Stomach (tissue), 9 donors: ENCODE data around the gene SYCP2L. TPM values are rescaled to one million over a fixed set of nuclear protein-coding genes. Genes with fewer than 3 reads are reported as not detected.
"Not testable (repeated sequence)": the region's sequence is repeated elsewhere in the genome, so short reads cannot be mapped to it uniquely, and the experiment has no call there.

Experiments used
- DNase-seq, 2 donors: peaks; one replicate each; pipeline versions ENCODE4 v3.0.0 to v3.0.0-alpha.2; 2013 to 2019
- H3K27ac ChIP-seq, 5 donors: fragments of 200-600 bp in 4 of 5; sonication (generic) in 4 of 5; one replicate each; pipeline ENCODE4 v1.5.1; 2013 to 2019; ENCODE audit warnings: mild to moderate bottlenecking in 1 of 5, moderate library complexity in 1 of 5
- H3K27me3 ChIP-seq, 3 donors: fragments of 200-600 bp; sonication (generic); one replicate each; pipeline ENCODE4 v1.5.1; 2017 to 2019; ENCODE audit warnings: mixed run types in 1 of 3
- H3K36me3 ChIP-seq, 4 donors: fragments of 200-600 bp; sonication (generic); 1 replicate in 3 of 4; 2 replicates in 1 of 4; pipeline ENCODE4 v1.5.1; 2016 to 2019
- H3K4me1 ChIP-seq, 4 donors: fragments of 200-600 bp; sonication (generic); one replicate each; pipeline ENCODE4 v1.5.1; 2016 to 2019
- H3K4me3 ChIP-seq, 4 donors: fragments of 200-600 bp; sonication (generic) in 3 of 4; one replicate each; pipeline ENCODE4 v1.5.1; 2016 to 2019; ENCODE audit warnings: mild to moderate bottlenecking in 1 of 4
- H3K9me3 ChIP-seq, 4 donors: fragments of 200-600 bp; sonication (generic); one replicate each; pipeline ENCODE4 v1.5.1; 2016 to 2019
- EP300 ChIP-seq: sonication (generic); formaldehyde crosslinking; IDR thresholded peaks from one replicate; pipeline ENCODE4 v1.6.1; 2017; ENCODE audit warnings: antibody characterized with exemption
- POLR2A ChIP-seq, 4 donors: fragments of 450-650 bp; IDR thresholded peaks; one replicate each; pipeline ENCODE4 v1.6.1; 2016; ENCODE audit warnings: antibody characterized with exemption in 4 of 4, control low read depth in 2 of 4, mild to moderate bottlenecking in 1 of 4, moderate library complexity in 1 of 4
- POLR2AphosphoS5 ChIP-seq, 3 donors: sonication (generic); formaldehyde crosslinking; IDR thresholded peaks; one replicate each; pipeline ENCODE4 v1.6.1; 2016; ENCODE audit warnings: antibody characterized with exemption in 3 of 3
- whole genome bisulfite sequencing, 5 donors: extraction: QIAGEN DNeasy Blood & Tissue Kit in 3 of 5; methylation state at CpG; one replicate each; pipeline versions ENCODE4 v1.1.5 to v1.1.7; 2013 to 2018; 5-methylcytosine and 5-hydroxymethylcytosine counted together
- intact Hi-C: fragments of 100-400 bp; cut with DNase I; formaldehyde crosslinking; loops from one replicate; pipeline ENCODE4 v1.15.1; 2023; ENCODE audit warnings: low total_unique reads
- polyA plus RNA-seq, 3 donors: library from polyadenylated mRNA; stranded (reverse); fragments of 200-250 nt; gene quantifications; one replicate each; pipeline ENCODE4 v1.2.3, GENCODE V29; 2013
- total RNA-seq, 5 donors: library from RNA; depleted of rRNA; stranded (reverse); fragments of >200 nt; gene quantifications; one replicate each; pipeline versions ENCODE4 v1.1.0 to v1.2.3, GENCODE V29; 2014 to 2016
- TF ChIP-seq, protein P1 (sequence below), 7 experiments: fragments of 450-650 bp in 4 of 7; fragments of 200-600 bp in 3 of 7; sonication (generic) in 3 of 7; IDR thresholded peaks; one replicate each; pipeline ENCODE4 v1.5.1; 2016 to 2019; ENCODE audit warnings: antibody characterized with exemption in 7 of 7, control low read depth in 2 of 7, mild to moderate bottlenecking in 1 of 7
- donor health status: healthy with polysubstance abuse.
- donor health status: Bipolar disorder and iron deficiency.
- donor health status: healthy.

The SYCP2L gene
- total and polyA plus RNA-seq, 8 donors: 0.15 to 2.6 (median 0.58) TPM; not detected in 5

DNA sequence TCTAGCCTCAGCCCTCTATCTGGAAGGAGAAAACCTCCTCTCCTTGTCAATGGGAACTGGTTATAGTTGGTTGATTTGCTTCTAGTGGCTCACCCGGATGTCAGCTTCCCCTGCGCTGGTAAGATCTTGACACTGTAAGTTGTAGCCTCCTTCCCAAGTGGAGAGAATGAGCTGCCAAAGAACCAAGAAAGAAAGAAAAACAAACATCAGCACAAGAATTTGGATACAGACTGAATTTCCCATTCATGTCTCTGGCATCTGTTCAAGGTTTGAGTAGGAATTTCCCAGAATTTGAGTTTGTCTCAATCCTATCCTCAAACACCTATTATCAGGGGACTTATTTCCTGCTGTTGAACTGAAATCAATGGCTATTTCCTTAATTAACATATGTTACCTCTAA is 113.1 kb downstream of the SYCP2L start:
- peak in 1 of 2 donors; percentile 25 for DNase-seq
- Histone ChIP-seq H3K36me3 (no peaks in the 10 kb centered on the region), H3K4me3 (no peak overlapping the region), H3K27ac (no peak overlapping the region), H3K27me3 (no peaks in the 10 kb centered on the region), H3K4me1 (no peaks in the 10 kb centered on the region), H3K9me3 (no peaks in the 10 kb centered on the region)
- intact Hi-C loops: no loop called here
- TF ChIP-seq, protein P1, sequence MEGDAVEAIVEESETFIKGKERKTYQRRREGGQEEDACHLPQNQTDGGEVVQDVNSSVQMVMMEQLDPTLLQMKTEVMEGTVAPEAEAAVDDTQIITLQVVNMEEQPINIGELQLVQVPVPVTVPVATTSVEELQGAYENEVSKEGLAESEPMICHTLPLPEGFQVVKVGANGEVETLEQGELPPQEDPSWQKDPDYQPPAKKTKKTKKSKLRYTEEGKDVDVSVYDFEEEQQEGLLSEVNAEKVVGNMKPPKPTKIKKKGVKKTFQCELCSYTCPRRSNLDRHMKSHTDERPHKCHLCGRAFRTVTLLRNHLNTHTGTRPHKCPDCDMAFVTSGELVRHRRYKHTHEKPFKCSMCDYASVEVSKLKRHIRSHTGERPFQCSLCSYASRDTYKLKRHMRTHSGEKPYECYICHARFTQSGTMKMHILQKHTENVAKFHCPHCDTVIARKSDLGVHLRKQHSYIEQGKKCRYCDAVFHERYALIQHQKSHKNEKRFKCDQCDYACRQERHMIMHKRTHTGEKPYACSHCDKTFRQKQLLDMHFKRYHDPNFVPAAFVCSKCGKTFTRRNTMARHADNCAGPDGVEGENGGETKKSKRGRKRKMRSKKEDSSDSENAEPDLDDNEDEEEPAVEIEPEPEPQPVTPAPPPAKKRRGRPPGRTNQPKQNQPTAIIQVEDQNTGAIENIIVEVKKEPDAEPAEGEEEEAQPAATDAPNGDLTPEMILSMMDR (IDR thresholded peaks at IDR 0.05): no peak
- TF ChIP-seq POLR2AphosphoS5 (IDR thresholded peaks at IDR 0.05) (no peak), POLR2A (IDR thresholded peaks at IDR 0.05) (no peak), EP300 (no peak)
- 45 to 62% (median 53%) methylated on average over 2 of the region's 2 CpGs for WGBS, 5 donors

DNA sequence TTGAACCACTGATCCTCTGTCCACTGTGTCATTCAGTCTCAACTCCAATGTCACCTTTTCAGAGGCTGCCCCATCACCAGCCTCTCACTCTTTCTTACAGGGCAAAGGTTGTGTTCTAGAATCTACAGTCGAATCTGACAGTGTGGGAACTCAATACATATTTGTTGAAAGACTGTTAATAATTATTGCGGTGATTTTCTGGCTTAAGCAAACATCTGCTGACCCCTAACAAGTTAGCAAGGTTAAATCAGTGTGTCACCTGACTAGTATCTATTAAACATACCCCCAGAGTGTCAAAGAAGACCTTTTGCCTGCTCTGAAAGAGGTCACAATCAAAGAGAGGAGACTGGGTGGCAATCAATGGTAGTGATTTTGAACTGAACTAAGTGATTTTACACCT is 115.3 kb downstream of the SYCP2L start:
- Histone ChIP-seq H3K9me3 (no peaks in the 10 kb centered on the region), H3K27me3 (no peaks in the 10 kb centered on the region), H3K27ac (no peak overlapping the region), H3K36me3 (no peaks in the 10 kb centered on the region), H3K4me3 (no peak overlapping the region), H3K4me1 (no peaks in the 10 kb centered on the region)
- TF ChIP-seq POLR2A (IDR thresholded peaks at IDR 0.05): no peak
- DNase-seq: no peak
- intact Hi-C loops: no loop called here
- WGBS, 5 donors: 32 to 62% (median 51%) methylated on average over 2 of the region's 2 CpGs

DNA sequence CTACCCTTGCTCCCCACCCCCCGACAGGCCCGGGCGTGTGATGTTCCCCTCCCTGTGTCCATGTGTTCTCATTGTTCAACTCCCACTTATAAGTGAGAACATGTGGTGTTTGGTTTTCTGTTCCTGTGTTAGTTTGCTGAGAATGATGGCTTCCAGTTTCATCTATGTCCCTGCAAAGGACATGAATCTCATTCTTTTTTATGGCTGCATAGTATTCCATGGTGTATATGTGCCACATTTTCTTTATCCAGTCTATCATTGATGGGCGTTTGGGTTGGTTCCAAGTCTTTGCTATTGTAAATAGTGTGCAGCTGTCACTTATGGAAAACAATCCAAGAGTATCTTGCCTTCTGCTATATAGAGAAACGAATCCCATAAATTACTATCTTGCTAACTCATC is 116.4 kb downstream of the SYCP2L start:
- H3K9me3 ChIP-seq, H3K27ac ChIP-seq, intact Hi-C loops, H3K4me3 ChIP-seq, H3K36me3 ChIP-seq, H3K27me3 ChIP-seq, H3K4me1 ChIP-seq, DNase-seq: not testable (repeated sequence)
- WGBS, 5 donors: 91 to 93% (median 92%) methylated on average over 5 of the region's 5 CpGs

DNA sequence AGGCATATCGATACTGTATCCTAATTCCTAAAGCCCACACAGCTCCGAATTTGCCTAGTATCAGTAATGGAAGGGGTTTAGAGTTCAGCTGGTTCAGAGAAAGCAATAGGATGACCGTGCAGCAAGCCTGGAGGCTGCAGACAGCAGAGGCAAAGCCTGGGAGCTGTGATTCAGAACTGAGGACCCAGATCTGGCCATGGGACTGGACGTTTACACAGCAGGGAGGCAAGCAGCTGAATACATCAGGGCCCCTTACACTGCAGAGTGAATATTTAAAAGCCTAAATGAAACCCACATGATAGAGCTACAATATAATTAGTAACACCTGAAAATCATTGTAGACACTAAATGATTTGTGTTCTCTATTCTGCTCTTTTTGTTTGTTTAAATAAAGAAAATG is 119.2 kb downstream of the SYCP2L start:
- no peak for DNase-seq
- Histone ChIP-seq H3K36me3 (no peaks in the 10 kb centered on the region), H3K9me3 (no peaks in the 10 kb centered on the region), H3K4me3 (no peak overlapping the region), H3K4me1 (no peaks in the 10 kb centered on the region), H3K27ac (no peak overlapping the region), H3K27me3 (peaks cover 0 to 9% (median 0%) of the 10 kb centered on the region in 3 donors)
- TF ChIP-seq EP300: no peak
- TF ChIP-seq, protein P1 (IDR thresholded peaks at IDR 0.05): no peak
- no peak for TF ChIP-seq POLR2A (IDR thresholded peaks at IDR 0.05)
- TF ChIP-seq POLR2AphosphoS5 (IDR thresholded peaks at IDR 0.05): no peak
- intact Hi-C loops: no loop called here
- 62 to 71% (median 68%) methylated on average over 4 of the region's 4 CpGs for WGBS, 5 donors

DNA sequence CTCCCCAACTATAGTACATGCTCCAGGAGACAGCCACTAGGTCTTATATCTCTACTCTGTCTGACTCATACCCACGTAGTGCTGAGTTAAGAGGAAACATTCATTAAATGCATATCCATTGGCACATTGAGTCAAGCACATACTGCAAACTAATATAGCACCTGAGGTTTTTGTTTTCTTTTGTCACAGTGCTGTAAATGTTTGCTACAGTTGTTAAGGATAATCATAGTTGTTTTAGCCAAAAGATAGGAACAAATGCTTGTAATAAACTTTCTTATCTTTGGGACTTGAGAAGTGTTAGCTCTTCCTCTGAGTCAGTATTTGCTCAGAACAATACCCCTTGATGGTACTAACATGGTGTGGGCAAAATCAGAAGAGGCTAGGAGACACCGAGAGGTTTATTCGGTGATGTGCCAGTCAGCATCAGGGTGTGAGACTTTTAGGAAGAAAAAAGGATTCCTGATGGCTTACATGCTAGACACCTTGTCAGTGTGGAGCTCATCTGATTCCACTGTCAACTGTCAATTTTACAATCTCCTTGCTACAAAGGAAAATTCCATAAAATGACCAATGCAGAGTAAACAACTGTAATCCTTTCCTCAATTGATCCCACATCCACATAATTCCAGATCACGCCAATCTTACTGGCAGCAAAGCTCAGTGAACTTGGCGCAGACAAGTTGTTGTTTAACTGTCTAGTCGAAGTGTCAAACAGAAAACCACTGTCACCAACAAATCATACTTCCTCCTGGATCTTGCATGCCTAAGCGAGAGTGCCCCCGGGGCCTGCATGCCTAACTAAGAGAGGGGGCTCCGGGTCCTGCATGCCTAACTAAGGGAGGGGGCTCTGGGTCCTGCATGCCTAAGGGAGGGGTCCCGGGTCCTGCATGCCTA is 121.1 kb downstream of the SYCP2L start:
- Histone ChIP-seq H3K4me1 (peaks cover 0 to 13% (median 0%) of the 10 kb centered on the region in 4 donors), H3K27ac (no peak overlapping the region), H3K9me3 (no peaks in the 10 kb centered on the region), H3K36me3 (no peaks in the 10 kb centered on the region), H3K27me3 (peaks cover 0 to 9% (median 0%) of the 10 kb centered on the region in 3 donors), H3K4me3 (no peak overlapping the region)
- intact Hi-C loops: no loop called here
- TF ChIP-seq POLR2A (IDR thresholded peaks at IDR 0.05) (no peak), EP300 (no peak), POLR2AphosphoS5 (IDR thresholded peaks at IDR 0.05) (no peak)
- TF ChIP-seq, protein P1 (IDR thresholded peaks at IDR 0.05): no peak
- WGBS, 5 donors: 62 to 77% (median 69%) methylated on average over 10 of the region's 10 CpGs
- no peak for DNase-seq
